Head of caudate nucleus (tissue), 42 donors: ENCODE data around the gene UTF1.
"Not testable (repeated sequence)": the region's sequence is repeated elsewhere in the genome, so short reads cannot be mapped to it uniquely, and the experiment has no call there.

Experiments
- DNase-seq, 42 donors: peaks; one replicate each; pipeline versions ENCODE4 v3.0.0 to v3.0.0-alpha.2; 2020 to 2021; ENCODE audit warnings: mixed read lengths in 7 of 42
- intact Hi-C: fragments of 100-400 bp; cut with DNase I; formaldehyde crosslinking; loops from one replicate; pipeline ENCODE4 v1.15.0; 2022

UTF1 gene

GRCh38 chr10:133255323-133255722 lies 25.3 kb downstream of the UTF1 start:
- intact Hi-C loops = no loop called here
- DNase-seq = no peak

GRCh38 chr10:133257489-133258065 lies 27.6 kb downstream of the UTF1 start:
- peak in 38 of 42 donors; percentile 23 to 73 (median 46) for DNase-seq
- intact Hi-C loops = no loop called here

GRCh38 chr10:133258066-133258817 lies 28.2 kb downstream of the UTF1 start:
- intact Hi-C loops = no loop called here
- no peak for DNase-seq

GRCh38 chr10:133258818-133259601 lies 29.0 kb downstream of the UTF1 start:
- intact Hi-C loops = no loop called here
- DNase-seq = peak; percentile 25 to 85 (median 59)

GRCh38 chr10:133259602-133259989 lies 29.6 kb downstream of the UTF1 start:
- DNase-seq = no peak
- intact Hi-C loops = no loop called here

GRCh38 chr10:133260895-133261725 lies 31.1 kb downstream of the UTF1 start:
- intact Hi-C loops = no loop called here
- peak; percentile 37 to 86 (median 61) for DNase-seq

- DNase-seq = peak; percentile 76 to 97 (median 91)
- intact Hi-C loops = no loop called here
These were observed 31.8 kb downstream of the UTF1 start for GRCh38 chr10:133261726-133262325.

GRCh38 chr10:133262696-133263095 lies 32.7 kb downstream of the UTF1 start:
- intact Hi-C loops = no loop called here
- DNase-seq = no peak

GRCh38 chr10:133263674-133264073 lies 33.7 kb downstream of the UTF1 start:
- intact Hi-C loops = no loop called here
- DNase-seq = no peak

- intact Hi-C loops = no loop called here
- peak in 16 of 42 donors; percentile 27 to 72 (median 38) for DNase-seq
These were observed 34.4 kb downstream of the UTF1 start for GRCh38 chr10:133264461-133264860.

GRCh38 chr10:133265052-133265451 lies 35.0 kb downstream of the UTF1 start:
- DNase-seq, intact Hi-C loops: not testable (repeated sequence)

GRCh38 chr10:133266056-133266795 lies 36.2 kb downstream of the UTF1 start:
- no peak for DNase-seq
- intact Hi-C loops = no loop called here

- DNase-seq = no peak
- intact Hi-C loops = no loop called here
These were observed 37.3 kb downstream of the UTF1 start for GRCh38 chr10:133267293-133267692.

GRCh38 chr10:133267829-133268228 lies 37.8 kb downstream of the UTF1 start:
- intact Hi-C loops = no loop called here
- no peak for DNase-seq

- DNase-seq = no peak
- intact Hi-C loops = no loop called here
These were observed 38.5 kb downstream of the UTF1 start for GRCh38 chr10:133268532-133268931.

- intact Hi-C loops = no loop called here
- DNase-seq = no peak
These were observed 39.4 kb downstream of the UTF1 start for GRCh38 chr10:133269367-133269766.

- no peak for DNase-seq
- intact Hi-C loops = no loop called here
These were observed 40.2 kb downstream of the UTF1 start for GRCh38 chr10:133270204-133270603.

GRCh38 chr10:133270773-133271297 lies 40.8 kb downstream of the UTF1 start:
- no peak for DNase-seq
- intact Hi-C loops = no loop called here
